ENCODE results near the gene LRRC41. TPM values are rescaled to one million over a fixed set of nuclear protein-coding genes. Genes with fewer than 3 reads are reported as not detected.

The LRRC41 gene
- total RNA-seq, 1 experiment from 2014 or later = 133 TPM

GRCh38 chr1:46284597-46285564 lies 18.5 kb downstream of the LRRC41 start:
- no peak overlapping the region for H3K4me3 ChIP-seq (ENCODE audit: insufficient read depth, low read depth, low read length)
- no peak for DNase-seq
- H3K36me3 ChIP-seq (replicated peaks; ENCODE audit: control insufficient read depth, insufficient read depth, low read length) = peaks cover 30% of the 10 kb centered on the region
- H3K27me3 ChIP-seq (ENCODE audit: control insufficient read depth, insufficient read depth, low read length) = no peaks in the 10 kb centered on the region

GRCh38 chr1:46284058-46284457 lies 19.4 kb downstream of the LRRC41 start:
- peaks cover 32% of the 10 kb centered on the region for H3K36me3 ChIP-seq (replicated peaks; ENCODE audit: control insufficient read depth, insufficient read depth, low read length)
- DNase-seq = no peak
- no peak overlapping the region for H3K4me3 ChIP-seq (ENCODE audit: insufficient read depth, low read depth, low read length)
- no peaks in the 10 kb centered on the region for H3K27me3 ChIP-seq (ENCODE audit: control insufficient read depth, insufficient read depth, low read length)

- peaks cover 51% of the 10 kb centered on the region for H3K36me3 ChIP-seq (replicated peaks; ENCODE audit: control insufficient read depth, insufficient read depth, low read length)
- H3K4me3 ChIP-seq (ENCODE audit: insufficient read depth, low read depth, low read length) = no peak overlapping the region
- H3K27me3 ChIP-seq (ENCODE audit: control insufficient read depth, insufficient read depth, low read length) = no peaks in the 10 kb centered on the region
- DNase-seq = no peak
Measured at GRCh38 chr1:46281021-46281420, 22.4 kb downstream of the LRRC41 start.

- Histone ChIP-seq H3K27me3 (ENCODE audit: control insufficient read depth, insufficient read depth, low read length) (no peaks in the 10 kb centered on the region), H3K4me3 (ENCODE audit: insufficient read depth, low read depth, low read length) (no peak overlapping the region), H3K36me3 (replicated peaks; ENCODE audit: control insufficient read depth, insufficient read depth, low read length) (peaks cover 48% of the 10 kb centered on the region)
- DNase-seq = no peak
Measured at GRCh38 chr1:46280092-46280491, 23.3 kb downstream of the LRRC41 start.

GRCh38 chr1:46278807-46279206 lies 24.6 kb downstream of the LRRC41 start:
- H3K4me3 ChIP-seq (ENCODE audit: insufficient read depth, low read depth, low read length) = no peak overlapping the region
- H3K27me3 ChIP-seq (ENCODE audit: control insufficient read depth, insufficient read depth, low read length) = no peaks in the 10 kb centered on the region
- DNase-seq = no peak
- peaks cover 45% of the 10 kb centered on the region for H3K36me3 ChIP-seq (replicated peaks; ENCODE audit: control insufficient read depth, insufficient read depth, low read length)

- Histone ChIP-seq H3K36me3 (replicated peaks; ENCODE audit: control insufficient read depth, insufficient read depth, low read length) (peaks cover 54% of the 10 kb centered on the region), H3K27me3 (ENCODE audit: control insufficient read depth, insufficient read depth, low read length) (no peaks in the 10 kb centered on the region), H3K4me3 (ENCODE audit: insufficient read depth, low read depth, low read length) (no peak overlapping the region)
- DNase-seq = no peak
Measured at GRCh38 chr1:46277658-46278373, 25.6 kb downstream of the LRRC41 start.

GRCh38 chr1:46275030-46275337 lies 28.4 kb downstream of the LRRC41 start:
- Histone ChIP-seq H3K36me3 (replicated peaks; ENCODE audit: control insufficient read depth, insufficient read depth, low read length) (peaks cover 61% of the 10 kb centered on the region), H3K27me3 (ENCODE audit: control insufficient read depth, insufficient read depth, low read length) (no peaks in the 10 kb centered on the region)

GRCh38 chr1:46274225-46275029 lies 29.0 kb downstream of the LRRC41 start:
- Histone ChIP-seq H3K27me3 (ENCODE audit: control insufficient read depth, insufficient read depth, low read length) (no peaks in the 10 kb centered on the region), H3K36me3 (replicated peaks; ENCODE audit: control insufficient read depth, insufficient read depth, low read length) (peaks cover 61% of the 10 kb centered on the region), H3K4me3 (ENCODE audit: insufficient read depth, low read depth, low read length) (no peak overlapping the region)
- no peak for DNase-seq

More at GRCh38 chr1:46275030-46275337, 28.4 kb downstream of the LRRC41 start:
- no peak overlapping the region for H3K4me3 ChIP-seq (ENCODE audit: insufficient read depth, low read depth, low read length)
- DNase-seq = no peak

- peaks cover 65% of the 10 kb centered on the region for H3K36me3 ChIP-seq (replicated peaks; ENCODE audit: control insufficient read depth, insufficient read depth, low read length)
- DNase-seq = no peak
- H3K4me3 ChIP-seq (ENCODE audit: insufficient read depth, low read depth, low read length) = no peak overlapping the region
- no peaks in the 10 kb centered on the region for H3K27me3 ChIP-seq (ENCODE audit: control insufficient read depth, insufficient read depth, low read length)
Measured at GRCh38 chr1:46268578-46268977, 34.8 kb downstream of the LRRC41 start.

- peaks cover 61% of the 10 kb centered on the region for H3K36me3 ChIP-seq (replicated peaks; ENCODE audit: control insufficient read depth, insufficient read depth, low read length)
- no peak overlapping the region for H3K4me3 ChIP-seq (ENCODE audit: insufficient read depth, low read depth, low read length)
Measured at GRCh38 chr1:46263146-46263545, 40.3 kb downstream of the LRRC41 start.

GRCh38 chr1:46262508-46262907 lies 40.9 kb downstream of the LRRC41 start:
- peaks cover 56% of the 10 kb centered on the region for H3K36me3 ChIP-seq (replicated peaks; ENCODE audit: control insufficient read depth, insufficient read depth, low read length)
- H3K4me3 ChIP-seq (ENCODE audit: insufficient read depth, low read depth, low read length) = no peak overlapping the region
- DNase-seq = no peak

More at GRCh38 chr1:46263146-46263545, 40.3 kb downstream of the LRRC41 start:
- no peak for DNase-seq
- H3K27me3 ChIP-seq (ENCODE audit: control insufficient read depth, insufficient read depth, low read length) = no peaks in the 10 kb centered on the region

GRCh38 chr1:46256523-46256922 lies 46.9 kb downstream of the LRRC41 start:
- H3K36me3 ChIP-seq (replicated peaks; ENCODE audit: control insufficient read depth, insufficient read depth, low read length) = peaks cover 37% of the 10 kb centered on the region

More at GRCh38 chr1:46262508-46262907, 40.9 kb downstream of the LRRC41 start:
- H3K27me3 ChIP-seq (ENCODE audit: control insufficient read depth, insufficient read depth, low read length) = no peaks in the 10 kb centered on the region

GRCh38 chr1:46254668-46255067 lies 48.7 kb downstream of the LRRC41 start:
- Histone ChIP-seq H3K36me3 (replicated peaks; ENCODE audit: control insufficient read depth, insufficient read depth, low read length) (peaks cover 31% of the 10 kb centered on the region), H3K27me3 (ENCODE audit: control insufficient read depth, insufficient read depth, low read length) (no peaks in the 10 kb centered on the region), H3K4me3 (ENCODE audit: insufficient read depth, low read depth, low read length) (no peak overlapping the region)
- no peak for DNase-seq

More at GRCh38 chr1:46256523-46256922, 46.9 kb downstream of the LRRC41 start:
- no peaks in the 10 kb centered on the region for H3K27me3 ChIP-seq (ENCODE audit: control insufficient read depth, insufficient read depth, low read length)
- DNase-seq = no peak
- no peak overlapping the region for H3K4me3 ChIP-seq (ENCODE audit: insufficient read depth, low read depth, low read length)
